Activated effector memory CD4-positive, alpha-beta T cell treated with Interleukin-2 at 50 U/mL for 16 hours (primary cell): ENCODE measurements around the gene CLHC1.
"Not testable (repeated sequence)": the region's sequence is repeated elsewhere in the genome, so short reads cannot be mapped to it uniquely, and the experiment has no call there.

Experiments
- DNase-seq: peaks from one replicate; pipeline ENCODE4 v3.0.0-alpha.2; 2020

Gene CLHC1

GRCh38 chr2:55133467-55134315 lies 98.4 kb downstream of the CLHC1 start:
- peak; percentile 29 for DNase-seq

- no peak for DNase-seq
Measured at GRCh38 chr2:55130849-55131248, 101.2 kb downstream of the CLHC1 start.

DNA sequence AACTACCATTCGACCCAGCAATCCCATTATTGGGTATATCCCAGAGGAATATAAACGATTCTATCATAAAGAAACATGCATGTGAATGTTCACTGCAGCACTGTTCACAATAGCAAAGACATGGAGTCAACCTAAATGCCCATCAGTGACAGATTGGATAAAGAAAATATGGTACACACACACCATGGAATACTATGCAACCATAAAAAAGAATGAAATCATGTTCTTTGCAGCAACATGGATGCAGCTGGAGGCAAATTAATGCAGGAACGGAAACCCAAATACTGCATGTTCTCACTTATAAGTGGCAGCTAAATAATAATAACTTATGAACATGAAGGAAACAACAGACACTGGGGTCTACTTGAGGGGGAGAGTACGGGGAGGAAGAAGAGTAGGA lies 105.5 kb downstream of the CLHC1 start:
- DNase-seq = not testable (repeated sequence)
